Left cardiac atrium (tissue), 2 donors: ENCODE measurements around the gene SEPHS2. TPM values are rescaled to one million over a fixed set of nuclear protein-coding genes. Genes with fewer than 3 reads are reported as not detected.

ENCODE experiments used
- total RNA-seq, 2 donors: library from RNA; stranded (reverse); fragmentation: NEBNext Ultra II Directional; extraction: Animal tissue kit (Norgen Biotek cat#: 25700); gene quantifications; one replicate each; pipeline ENCODE4 v1.2.1, GENCODE V29; 2021
- donor health status: DM: no; HTN: yes; CAD: no; lungs with severe emphysema.
- donor health status: DM: yes; HTN: yes; CAD: no.

Gene SEPHS2
- total RNA-seq, 2 donors from 2014 or later: 32.8 to 44.7 TPM

Other genes with a start within 250 kb of the SEPHS2 start
- gene SULT1A3, start 246.6 kb downstream of the SEPHS2 start, total RNA-seq: 10 to 100 TPM; 12.0 to 22.6 TPM
- 1 to 10 TPM; 3.2 to 3.4 TPM for gene NPIPB13, start 197.4 kb downstream of the SEPHS2 start, total RNA-seq
- 10 to 100 TPM; 35.5 to 47.8 TPM for gene CD2BP2, start 90.6 kb downstream of the SEPHS2 start, total RNA-seq
- gene TBC1D10B, start 75.4 kb downstream of the SEPHS2 start, total RNA-seq: 10 to 100 TPM; 23.4 to 30.5 TPM
- gene MYL11, start 71.1 kb downstream of the SEPHS2 start, total RNA-seq: not detected
- gene SEPTIN1, start 63.3 kb downstream of the SEPHS2 start, total RNA-seq: 1 to 10 TPM; 2.0 to 3.4 TPM
- 1 to 10 TPM; 5.4 to 6.4 TPM for gene ZNF48, start 50.5 kb downstream of the SEPHS2 start, total RNA-seq
- 1 to 10 TPM; 5.9 to 6.2 TPM for gene ZNF771, start 38.3 kb downstream of the SEPHS2 start, total RNA-seq
- 10 to 100 TPM; 35.1 to 35.5 TPM for gene DCTPP1, start 15.8 kb downstream of the SEPHS2 start, total RNA-seq
- gene ITGAL, start 26.9 kb upstream of the SEPHS2 start, total RNA-seq: 1 to 10 TPM; 3.3 to 3.9 TPM
- gene ZNF768, start 80.7 kb upstream of the SEPHS2 start, total RNA-seq: 10 to 100 TPM; 46.4 to 55.5 TPM
- gene ZNF747, start 89.0 kb upstream of the SEPHS2 start, total RNA-seq: 1 to 10 TPM; 8.0 to 8.2 TPM
- gene ZNF764, start 112.5 kb upstream of the SEPHS2 start, total RNA-seq: 1 to 10 TPM; 5.7 to 8.7 TPM
- 10 to 100 TPM in 1 of 2 donors, 1 to 10 TPM in 1; 7.9 to 12.5 TPM for gene ZNF688, start 125.8 kb upstream of the SEPHS2 start, total RNA-seq
- gene ZNF785, start 139.8 kb upstream of the SEPHS2 start, total RNA-seq: 1 to 10 TPM; 8.2 to 9.8 TPM
- 1 to 10 TPM; 5.2 to 6.6 TPM for gene ZNF689, start 164.5 kb upstream of the SEPHS2 start, total RNA-seq
- gene PRR14, start 205.1 kb upstream of the SEPHS2 start, total RNA-seq: 10 to 100 TPM; 23.7 to 24.0 TPM
- 10 to 100 TPM; 29.5 to 37.2 TPM for gene FBRS, start 212.6 kb upstream of the SEPHS2 start, total RNA-seq